ENCODE results near the gene IL1RAPL1. TPM values are rescaled to one million over a fixed set of nuclear protein-coding genes. Genes with fewer than 3 reads are reported as not detected.
A peak's percentile ranks its signal among the peaks of the same experiment; 100 is the strongest.

Gene IL1RAPL1
- total and polyA plus RNA-seq, 9 of the 15 experiments (the other 6 are each of a cell fraction or from before 2014, with no cell fraction given), result 0.04 to 0.07 (median 0.04) TPM; not detected in 6

- no peak for TF ChIP-seq ARID3B (CRISPR knock-in tag; IDR thresholded peaks at IDR 0.05; ENCODE audit: borderline replicate concordance)
- TF ChIP-seq ATF7 (IDR thresholded peaks at IDR 0.05), result no peak
- peak; percentile 62 for TF ChIP-seq ATF4 (CRISPR knock-in tag; IDR thresholded peaks at IDR 0.05)
Observed at GRCh38 chrX:29470030-29470429, 882.8 kb downstream of the IL1RAPL1 start (continued).

DNA sequence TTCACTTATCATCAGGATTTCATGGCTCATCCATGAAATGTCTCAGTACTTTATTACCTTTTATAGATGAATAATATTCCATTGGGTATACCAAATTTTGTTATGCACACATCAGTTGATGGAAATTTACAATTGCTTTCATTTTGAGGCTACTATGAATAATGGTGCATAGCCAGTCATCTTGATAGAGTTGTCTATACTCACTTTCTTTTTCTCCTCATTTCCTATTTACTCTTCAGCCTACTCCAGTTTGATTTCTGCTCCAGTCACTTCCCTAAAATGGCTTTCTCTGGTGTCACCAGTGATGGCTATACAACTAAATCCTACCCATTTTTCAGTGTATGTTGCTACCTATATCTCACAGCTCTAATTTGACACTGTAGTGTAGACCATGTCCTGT, 884.6 kb downstream of the IL1RAPL1 start:
- intact Hi-C loops (cut with micrococcal nuclease), result no loop called here
- Histone ChIP-seq H4K20me1 (replicated peaks; ENCODE audit: control insufficient read depth, insufficient read depth, low read length) (no peaks in the 10 kb centered on the region), H3K79me2 (ENCODE audit: control insufficient read depth, insufficient read depth, low read length) (no peaks in the 10 kb centered on the region), H3K9me1 (ENCODE audit: control insufficient read depth, insufficient read depth, low read length) (no peaks in the 10 kb centered on the region), H3K36me3 (ENCODE audit: control insufficient read depth, insufficient read depth, low read length) (no peaks in the 10 kb centered on the region), H3K4me2 (ENCODE audit: insufficient read depth, low read length) (no peak overlapping the region), H3K4me3 (no peak overlapping the region), H3K27ac (ENCODE audit: extremely low read depth, low read depth, low read length) (no peak overlapping the region), H2AFZ (ENCODE audit: low read depth, low read length) (no peak overlapping the region), H3K9ac (ENCODE audit: insufficient read depth in 1 of 2, low read depth in 2 of 2, low read length in 2 of 2) (no peak overlapping the region), H3K4me1 (replicated peaks in 1 of 2; ENCODE audit: control insufficient read depth in 2 of 2, insufficient read depth in 2 of 2, low read length in 2 of 2) (no peaks in the 10 kb centered on the region), H3K27me3 (ENCODE audit: control insufficient read depth in 2 of 2, insufficient read depth in 2 of 2, low read length in 2 of 2) (no peaks in the 10 kb centered on the region), H3K9me3 (replicated peaks; ENCODE audit: control insufficient read depth, insufficient read depth, low read depth, low read length) (no peaks in the 10 kb centered on the region)
- no peak for DNase-seq (ENCODE audit: extremely low read depth in 1 of 4, low spot score in 3 of 4)
- no peak for ATAC-seq
- in situ Hi-C loops (cut with MboI), result no loop called here
- ChIA-PET POLR2A (no interaction called here), CTCF (ENCODE audit: low intra/inter-chr PET ratio) (no interaction called here)
- no peak for TF ChIP-seq XRCC5 (IDR thresholded peaks at IDR 0.05; ENCODE audit: low read depth, low read length)
- no peak for TF ChIP-seq DPF2 (IDR thresholded peaks at IDR 0.05)
- TF ChIP-seq KAT7 (CRISPR knock-in tag; IDR thresholded peaks at IDR 0.05; ENCODE audit: borderline replicate concordance), result no peak
- TF ChIP-seq CXXC5 (CRISPR knock-in tag; IDR thresholded peaks at IDR 0.05), result no peak
- no peak for TF ChIP-seq ELF1 (tag; IDR thresholded peaks at IDR 0.05)
- no peak for TF ChIP-seq ZNF408 (CRISPR knock-in tag; IDR thresholded peaks at IDR 0.05; ENCODE audit: low read depth)
- no peak for TF ChIP-seq FIP1L1 (IDR thresholded peaks at IDR 0.05; ENCODE audit: low read depth, low read length, poor library complexity, severe bottlenecking)
- TF ChIP-seq CGGBP1 (CRISPR knock-in tag; IDR thresholded peaks at IDR 0.05), result no peak
- no peak for TF ChIP-seq RBM15 (IDR thresholded peaks at IDR 0.05; ENCODE audit: insufficient read depth, low read length)
- no peak for TF ChIP-seq PHB (CRISPR knock-in tag; IDR thresholded peaks at IDR 0.05)
- BruUV-seq (replicated peaks), result no TSS peak
- no peak for FAIRE-seq

All from K562 (cell line).